WTC11 (cell line): Measurements from ENCODE around the gene MYRF. TPM values are rescaled to one million over a fixed set of nuclear protein-coding genes. Genes with fewer than 3 reads are reported as not detected.

ENCODE experiments used
- ATAC-seq: fragments of 200-7000 bp; cut with Tn5 transposase; 2 replicates; pipeline ENCODE4 v1.10.0; 2021; ENCODE audit warnings: mild to moderate bottlenecking, moderate library complexity
- CTCF ChIA-PET: fragments of 300-600 bp; sonication (Branson Sonifier 250); formaldehyde crosslinking; loops from one replicate; lab custom pipeline; 2021; ENCODE audit warnings: antibody characterized with exemption; lab: Charles Lee
- POLR2A ChIA-PET: fragments of 350-600 bp; sonication (Branson Sonifier 250); formaldehyde crosslinking; loops from one replicate; lab custom pipeline; 2021; ENCODE audit warnings: antibody characterized with exemption; lab: Charles Lee
- DNase-seq: peaks from one replicate; pipeline ENCODE4 v3.0.0; 2021; ENCODE audit warnings: low spot score
- H3K27ac Mint-ChIP-seq: 2 replicates; pipeline ENCODE4 v1.8.0; 2021; ENCODE audit warnings: mixed read lengths
- H3K27me3 Mint-ChIP-seq: 2 replicates; pipeline ENCODE4 v1.8.0; 2021; ENCODE audit warnings: low read depth, mild to moderate bottlenecking, moderate library complexity, mixed read lengths
- H3K36me3 Mint-ChIP-seq: 2 replicates; pipeline ENCODE4 v1.8.0; 2021; ENCODE audit warnings: mixed read lengths
- H3K4me1 Mint-ChIP-seq: 2 replicates; pipeline ENCODE4 v1.8.0; 2022; ENCODE audit warnings: mixed read lengths
- H3K4me3 Mint-ChIP-seq: 2 replicates; pipeline ENCODE4 v1.8.0; 2021; ENCODE audit warnings: mild to moderate bottlenecking, moderate library complexity, mixed read lengths
- H3K9me3 Mint-ChIP-seq: 2 replicates; pipeline ENCODE4 v1.8.0; 2021; ENCODE audit warnings: mixed read lengths
- AR ChIP-seq: fragments of 250-450 bp; sonication (Bioruptor Pico); IDR thresholded peaks from 2 replicates; pipeline ENCODE4 v1.9.0; 2021; ENCODE audit warnings: mild to moderate bottlenecking
- ATF6 ChIP-seq: sonication (generic); formaldehyde crosslinking; IDR thresholded peaks from 2 replicates; pipeline ENCODE4 v1.8.1; 2023; ENCODE audit warnings: mild to moderate bottlenecking, missing genetic modification reagents
- CBFB ChIP-seq: sonication (generic); formaldehyde crosslinking; IDR thresholded peaks from 2 replicates; pipeline ENCODE4 v1.8.1; 2022; ENCODE audit warnings: mild to moderate bottlenecking, low read depth, missing genetic modification reagents
- ESRRA ChIP-seq: sonication (generic); formaldehyde crosslinking; IDR thresholded peaks from 2 replicates; pipeline ENCODE4 v1.8.1; 2022; ENCODE audit warnings: mild to moderate bottlenecking, missing genetic modification reagents, borderline replicate concordance
- ETV6 ChIP-seq: sonication (generic); formaldehyde crosslinking; IDR thresholded peaks from 2 replicates; pipeline ENCODE4 v1.8.1; 2022; ENCODE audit warnings: mild to moderate bottlenecking, missing genetic modification reagents
- FOXP1 ChIP-seq: sonication (generic); formaldehyde crosslinking; IDR thresholded peaks from 2 replicates; pipeline ENCODE4 v1.8.0; 2022; ENCODE audit warnings: missing genetic modification reagents, mild to moderate bottlenecking, moderate library complexity, borderline replicate concordance
- GTF2I ChIP-seq: fragments of 250-450 bp; sonication (Bioruptor Pico); conservative IDR thresholded peaks from 2 replicates; pipeline ENCODE4 v1.4.0; 2021; ENCODE audit warnings: mild to moderate bottlenecking
- IRF1 ChIP-seq: sonication (generic); formaldehyde crosslinking; IDR thresholded peaks from 2 replicates; pipeline ENCODE4 v1.8.0; 2023; ENCODE audit warnings: missing genetic modification reagents
- MYBL2 ChIP-seq: sonication (generic); formaldehyde crosslinking; IDR thresholded peaks from 2 replicates; pipeline ENCODE4 v1.8.1; 2023; ENCODE audit warnings: mild to moderate bottlenecking, moderate library complexity, missing genetic modification reagents
- NR2C2 ChIP-seq: sonication (generic); formaldehyde crosslinking; IDR thresholded peaks from 2 replicates; pipeline ENCODE4 v1.8.0; 2022; ENCODE audit warnings: mild to moderate bottlenecking, missing genetic modification reagents
- NR3C1 ChIP-seq: sonication (generic); formaldehyde crosslinking; conservative IDR thresholded peaks from 2 replicates; pipeline ENCODE4 v1.8.1; 2023; ENCODE audit warnings: low read depth, mild to moderate bottlenecking, missing genetic modification reagents
- SP1 ChIP-seq: sonication (generic); formaldehyde crosslinking; conservative IDR thresholded peaks from 2 replicates; pipeline ENCODE4 v1.8.1; 2022; ENCODE audit warnings: missing genetic modification reagents
- TCF7 ChIP-seq: sonication (generic); formaldehyde crosslinking; IDR thresholded peaks from 2 replicates; pipeline ENCODE4 v1.8.0; 2022; ENCODE audit warnings: mild to moderate bottlenecking, low read depth, missing genetic modification reagents, moderate library complexity
- ZBTB21 ChIP-seq: sonication (generic); formaldehyde crosslinking; IDR thresholded peaks from 2 replicates; pipeline ENCODE4 v1.8.1; 2023; ENCODE audit warnings: mild to moderate bottlenecking, missing genetic modification reagents, borderline replicate concordance
- ZNF121 ChIP-seq: sonication (generic); formaldehyde crosslinking; IDR thresholded peaks from 2 replicates; pipeline ENCODE4 v1.8.0; 2023; ENCODE audit warnings: missing genetic modification reagents
- ZNF219 ChIP-seq: sonication (generic); formaldehyde crosslinking; IDR thresholded peaks from 2 replicates; pipeline ENCODE4 v1.8.0; 2023; ENCODE audit warnings: missing genetic modification reagents, mild to moderate bottlenecking, borderline replicate concordance
- ZNF232 ChIP-seq: sonication (generic); formaldehyde crosslinking; IDR thresholded peaks from 2 replicates; pipeline ENCODE4 v1.8.0; 2022; ENCODE audit warnings: mild to moderate bottlenecking, missing genetic modification reagents
- ZNF396 ChIP-seq: fragments of 250-450 bp; sonication (Bioruptor Pico); IDR thresholded peaks from 2 replicates; pipeline ENCODE4 v1.8.0; 2021; ENCODE audit warnings: mild to moderate bottlenecking, moderate library complexity, borderline replicate concordance
- total RNA-seq: library from RNA; stranded (reverse); gene quantifications from 3 replicates; pipeline ENCODE4 v1.2.3, GENCODE V29; 2021
- TF ChIP-seq, protein P1 (sequence below): sonication (generic); formaldehyde crosslinking; conservative IDR thresholded peaks from 2 replicates; pipeline ENCODE4 v1.8.1; 2022; ENCODE audit warnings: mild to moderate bottlenecking, missing genetic modification reagents
- TF ChIP-seq, protein P2 (sequence below): sonication (generic); formaldehyde crosslinking; IDR thresholded peaks from 2 replicates; pipeline ENCODE4 v1.8.0; 2022; ENCODE audit warnings: mild to moderate bottlenecking, missing genetic modification reagents
- TF ChIP-seq, protein P3 (sequence below): fragments of 250-450 bp; sonication (Bioruptor Pico); IDR thresholded peaks from 2 replicates; pipeline ENCODE4 v1.9.0; 2021; ENCODE audit warnings: moderate library complexity, mild to moderate bottlenecking, inconsistent platforms, borderline replicate concordance

MYRF gene
- total RNA-seq, 1 experiment from 2014 or later: 5.9 TPM

DNA sequence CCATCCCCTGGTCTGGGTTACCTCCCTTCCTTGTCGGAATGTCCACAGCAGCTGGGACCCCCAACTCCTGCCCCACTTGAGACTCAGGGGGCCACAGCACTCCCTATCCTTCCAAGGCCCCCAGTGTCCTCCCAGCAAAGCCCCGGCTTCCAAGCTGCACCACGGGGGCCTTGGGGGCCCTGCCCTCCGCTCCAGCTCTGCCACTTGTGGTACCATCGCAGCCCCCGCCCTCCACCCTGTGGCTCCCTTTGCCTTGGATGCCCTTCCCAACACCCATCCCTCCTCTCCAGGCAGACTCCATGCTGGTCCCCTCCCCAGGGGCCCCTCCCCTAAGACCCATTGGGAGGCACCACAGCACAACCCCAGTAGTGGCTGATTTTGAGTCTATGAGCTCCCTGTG, 22.7 kb downstream of the MYRF start:
- no peak overlapping the region for H3K27ac Mint-ChIP-seq
- peaks cover 7% of the 10 kb centered on the region; the same call in 1 of the 2 replicates for H3K27me3 Mint-ChIP-seq
- POLR2A ChIA-PET: no interaction called here
- DNase-seq: no peak
- peaks cover 18% of the 10 kb centered on the region for H3K4me1 Mint-ChIP-seq
- H3K4me3 Mint-ChIP-seq: no peak overlapping the region
- no peaks in the 10 kb centered on the region; the same call in 1 of the 2 replicates for H3K36me3 Mint-ChIP-seq
- H3K9me3 Mint-ChIP-seq: no peaks in the 10 kb centered on the region
- no peak for ATAC-seq
- TF ChIP-seq ZNF121: no peak
- TF ChIP-seq FOXP1 (CRISPR knock-in tag): no peak
- TF ChIP-seq, protein P1, sequence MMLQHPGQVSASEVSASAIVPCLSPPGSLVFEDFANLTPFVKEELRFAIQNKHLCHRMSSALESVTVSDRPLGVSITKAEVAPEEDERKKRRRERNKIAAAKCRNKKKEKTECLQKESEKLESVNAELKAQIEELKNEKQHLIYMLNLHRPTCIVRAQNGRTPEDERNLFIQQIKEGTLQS (CRISPR knock-in tag): no peak
- TF ChIP-seq GTF2I (CRISPR knock-in tag): no peak
- TF ChIP-seq ZNF396 (CRISPR knock-in tag): no peak
- no peak for TF ChIP-seq IRF1 (CRISPR knock-in tag)
- CTCF ChIA-PET: interaction anchor here (1.6 to 10.0 kb wide), 5 partner anchors 10 to 42 kb away, joined by 4 to 106 read pairs (median 11); no protein-coding TSS in a partner anchor

DNA sequence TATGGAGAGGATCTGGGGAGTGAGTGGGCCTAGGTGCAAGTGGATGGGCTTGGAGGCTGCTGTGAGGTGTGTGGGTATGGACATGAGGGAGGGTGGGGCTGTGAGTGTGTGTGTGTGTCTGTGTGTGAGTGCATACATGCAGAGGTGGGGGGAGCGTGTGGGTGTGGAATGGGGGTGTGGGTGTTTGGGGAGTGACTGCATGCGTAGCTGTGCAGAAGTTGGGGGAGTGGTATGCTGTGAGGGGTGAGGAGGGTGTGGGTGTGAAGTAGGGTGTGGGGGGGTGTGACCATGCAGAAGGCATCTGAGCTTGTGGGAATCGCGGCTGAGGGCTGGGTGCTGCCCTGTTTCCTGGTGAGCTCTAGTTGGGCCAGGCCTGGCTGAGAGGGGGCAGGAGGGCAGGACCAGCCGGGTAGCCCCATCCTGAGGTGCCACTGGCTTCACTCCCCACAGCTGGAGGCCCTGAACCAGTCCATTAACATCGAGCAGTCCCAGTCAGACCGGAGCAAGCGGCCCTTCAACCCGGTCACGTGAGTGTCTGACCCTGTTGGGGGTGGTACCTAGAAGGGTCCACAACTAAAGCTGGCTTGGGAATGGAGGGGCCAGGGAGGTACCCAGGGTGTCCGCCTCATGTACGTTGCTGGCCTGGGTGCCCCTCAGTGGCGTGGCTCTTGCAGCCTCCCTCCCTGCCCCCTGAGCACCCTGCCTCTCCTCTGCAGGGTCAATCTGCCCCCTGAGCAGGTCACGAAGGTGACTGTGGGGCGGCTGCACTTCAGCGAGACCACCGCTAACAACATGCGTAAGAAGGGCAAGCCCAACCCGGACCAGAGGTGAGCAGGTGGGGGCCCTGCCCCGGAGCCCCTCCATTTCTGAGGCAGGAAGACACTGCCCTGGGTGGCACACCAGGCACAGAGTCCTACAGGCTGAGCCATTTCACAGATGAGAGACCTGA, 23.4 kb downstream of the MYRF start:
- Mint-ChIP-seq H3K4me3 (no peak overlapping the region), H3K9me3 (no peaks in the 10 kb centered on the region), H3K36me3 (no peaks in the 10 kb centered on the region; the same call in 1 of the 2 replicates), H3K4me1 (peaks cover 17% of the 10 kb centered on the region), H3K27me3 (peaks cover 7% of the 10 kb centered on the region; the same call in 1 of the 2 replicates), H3K27ac (no peak overlapping the region)
- no peak for TF ChIP-seq TCF7 (CRISPR knock-in tag)
- TF ChIP-seq ZNF232 (CRISPR knock-in tag): no peak
- no peak for TF ChIP-seq NR2C2 (CRISPR knock-in tag)
- no peak for TF ChIP-seq MYBL2
- TF ChIP-seq ZBTB21 (CRISPR knock-in tag): no peak
- TF ChIP-seq NR3C1 (CRISPR knock-in tag): no peak
- no peak for TF ChIP-seq ZNF219 (CRISPR knock-in tag)
- no peak for TF ChIP-seq CBFB (CRISPR knock-in tag)
- TF ChIP-seq, protein P2, sequence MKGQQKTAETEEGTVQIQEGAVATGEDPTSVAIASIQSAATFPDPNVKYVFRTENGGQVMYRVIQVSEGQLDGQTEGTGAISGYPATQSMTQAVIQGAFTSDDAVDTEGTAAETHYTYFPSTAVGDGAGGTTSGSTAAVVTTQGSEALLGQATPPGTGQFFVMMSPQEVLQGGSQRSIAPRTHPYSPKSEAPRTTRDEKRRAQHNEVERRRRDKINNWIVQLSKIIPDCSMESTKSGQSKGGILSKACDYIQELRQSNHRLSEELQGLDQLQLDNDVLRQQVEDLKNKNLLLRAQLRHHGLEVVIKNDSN (CRISPR knock-in tag): no peak
- TF ChIP-seq, protein P3, sequence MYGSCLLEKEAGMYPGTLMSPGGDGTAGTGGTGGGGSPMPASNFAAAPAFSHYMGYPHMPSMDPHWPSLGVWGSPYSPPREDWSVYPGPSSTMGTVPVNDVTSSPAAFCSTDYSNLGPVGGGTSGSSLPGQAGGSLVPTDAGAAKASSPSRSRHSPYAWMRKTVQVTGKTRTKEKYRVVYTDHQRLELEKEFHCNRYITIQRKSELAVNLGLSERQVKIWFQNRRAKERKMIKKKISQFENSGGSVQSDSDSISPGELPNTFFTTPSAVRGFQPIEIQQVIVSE (CRISPR knock-in tag): no peak
- TF ChIP-seq AR: no peak
- TF ChIP-seq SP1 (CRISPR knock-in tag): no peak
- no peak for TF ChIP-seq ATF6 (CRISPR knock-in tag)
- no peak for TF ChIP-seq ESRRA
- no peak for TF ChIP-seq ETV6 (CRISPR knock-in tag)
- ChIA-PET POLR2A (no interaction called here), CTCF (interaction anchor here (1.6 to 10.0 kb wide), 5 partner anchors 10 to 42 kb away, joined by 4 to 106 read pairs (median 11); no protein-coding TSS in a partner anchor)
- no peak for ATAC-seq
- no peak for DNase-seq
